MV-4-11 (cell line): ENCODE measurements around the gene RBMS1.

Experiments used
- DNase-seq: peaks from one replicate; lab custom pipeline; 2025; lab: John Stamatoyannopoulos, UW

Gene RBMS1

GRCh38 chr2:160332318-160332717 lies 161.3 kb downstream of the RBMS1 start:
- DNase-seq = peak; percentile 59

DNA sequence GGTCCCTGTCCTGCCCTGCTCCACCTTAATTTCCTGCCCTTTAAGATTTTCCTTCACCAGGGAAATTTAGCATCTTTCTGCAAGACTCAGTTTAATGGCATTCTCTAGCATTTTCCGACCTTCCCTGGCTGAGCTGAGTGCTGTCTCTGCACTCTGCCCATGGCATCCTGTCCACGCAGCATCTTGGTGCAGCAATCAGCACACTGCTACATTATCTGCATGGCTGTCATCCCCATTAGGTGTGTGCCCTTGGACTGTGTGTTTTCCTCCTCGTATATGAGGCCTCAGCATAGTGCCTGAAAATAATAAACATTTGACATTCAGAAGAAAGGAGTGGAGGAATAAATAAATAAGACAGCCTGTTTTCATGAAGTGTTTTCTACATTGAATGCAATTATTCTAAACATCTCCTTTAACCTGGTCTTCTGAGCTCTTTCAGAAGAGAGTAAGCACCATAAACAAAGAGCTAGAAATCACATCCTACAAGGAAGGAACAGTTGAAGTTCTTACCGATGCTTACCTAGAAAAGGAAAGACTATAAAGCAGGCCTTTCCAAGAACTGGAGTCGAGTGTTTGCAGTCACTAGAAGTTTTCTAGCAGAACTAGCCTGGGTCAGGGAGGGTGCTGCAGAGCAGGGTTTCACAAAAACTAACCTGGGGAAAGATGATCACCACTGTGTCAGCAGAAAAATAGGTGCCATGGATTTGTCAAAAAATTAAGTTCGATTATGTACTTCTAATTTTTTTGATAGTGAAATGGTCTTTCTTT lies 162.2 kb downstream of the RBMS1 start:
- DNase-seq = no peak

GRCh38 chr2:160328811-160329527 lies 164.6 kb downstream of the RBMS1 start:
- no peak for DNase-seq

GRCh38 chr2:160326786-160327185 lies 166.8 kb downstream of the RBMS1 start:
- peak; percentile 31 for DNase-seq

DNA sequence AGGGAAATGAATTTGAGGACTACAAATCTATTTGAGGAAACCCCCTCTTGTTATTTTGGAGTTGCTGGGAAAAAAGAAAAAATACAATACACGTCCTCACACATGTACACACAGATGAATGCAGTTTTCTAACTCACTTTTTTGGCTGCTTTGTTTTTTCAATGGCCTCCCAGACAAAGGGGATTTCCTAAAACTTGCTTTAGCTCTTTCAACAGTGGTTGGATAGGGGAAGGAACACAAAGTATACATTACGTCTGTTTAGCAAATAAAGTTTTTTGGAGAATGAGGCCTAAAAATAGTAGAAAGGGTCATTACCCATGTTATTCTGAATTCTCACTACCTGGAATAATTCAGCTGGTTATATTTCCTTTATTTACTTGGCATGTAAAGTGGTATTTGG lies 168.2 kb downstream of the RBMS1 start:
- no peak for DNase-seq

GRCh38 chr2:160324917-160325316 lies 168.7 kb downstream of the RBMS1 start:
- DNase-seq = no peak

DNA sequence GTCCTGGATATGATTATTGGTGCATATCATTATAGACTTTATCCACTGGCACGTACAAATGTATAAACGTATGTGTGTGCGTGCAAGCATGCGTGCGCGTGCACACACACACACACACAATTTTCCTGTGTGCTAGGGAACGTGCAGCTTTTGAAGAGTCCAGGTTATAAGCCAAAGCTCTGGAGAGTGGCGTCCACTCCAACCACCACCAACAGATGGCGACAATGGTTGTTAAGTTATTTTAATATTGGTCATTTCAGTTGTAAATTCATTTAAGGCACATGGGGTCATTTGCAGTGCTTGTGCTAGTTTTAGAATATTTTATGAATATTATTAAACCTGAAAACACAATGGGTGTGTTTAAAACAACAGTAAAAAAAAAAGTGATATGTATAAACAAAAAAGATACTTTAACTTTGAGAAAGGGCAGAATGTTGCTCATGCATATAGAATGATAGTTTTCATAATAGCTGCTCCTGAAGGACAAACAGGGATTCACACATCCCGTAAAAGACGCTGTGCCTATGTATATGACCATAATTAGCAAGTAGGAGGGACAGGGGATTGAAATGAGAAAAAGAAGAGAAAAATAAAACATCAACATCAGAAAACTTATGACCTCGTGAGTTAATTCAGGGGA lies 169.3 kb downstream of the RBMS1 start:
- peak; percentile 27 for DNase-seq

- no peak for DNase-seq
These were observed 171.3 kb downstream of the RBMS1 start for GRCh38 chr2:160322320-160322719.

DNA sequence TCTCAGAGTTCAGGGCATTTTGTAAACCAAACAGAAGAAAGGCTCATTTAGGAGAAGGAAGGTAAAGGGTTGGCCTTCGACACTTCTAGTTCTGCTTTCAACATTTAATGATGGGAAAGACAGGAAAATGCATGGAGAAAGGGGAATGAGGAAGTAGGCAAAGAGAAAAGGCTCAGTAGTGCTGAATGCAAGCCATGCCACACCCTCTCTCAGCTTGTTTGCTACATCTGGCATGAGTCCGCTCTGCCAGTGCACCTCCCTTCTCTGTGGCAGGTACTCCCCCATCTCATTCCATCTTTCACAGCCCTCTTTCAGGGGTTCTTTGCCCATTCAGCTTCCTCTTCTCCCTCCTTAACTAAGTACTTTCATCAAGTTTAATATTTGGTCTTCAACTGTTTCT lies 172.6 kb downstream of the RBMS1 start:
- DNase-seq = no peak

- DNase-seq = no peak
These were observed 173.9 kb downstream of the RBMS1 start for GRCh38 chr2:160319700-160320099.

GRCh38 chr2:160318218-160318617 lies 175.4 kb downstream of the RBMS1 start:
- no peak for DNase-seq

GRCh38 chr2:160317181-160318099 lies 176.2 kb downstream of the RBMS1 start:
- no peak for DNase-seq

- DNase-seq = no peak
These were observed 178.3 kb downstream of the RBMS1 start for GRCh38 chr2:160315337-160315736.

DNA sequence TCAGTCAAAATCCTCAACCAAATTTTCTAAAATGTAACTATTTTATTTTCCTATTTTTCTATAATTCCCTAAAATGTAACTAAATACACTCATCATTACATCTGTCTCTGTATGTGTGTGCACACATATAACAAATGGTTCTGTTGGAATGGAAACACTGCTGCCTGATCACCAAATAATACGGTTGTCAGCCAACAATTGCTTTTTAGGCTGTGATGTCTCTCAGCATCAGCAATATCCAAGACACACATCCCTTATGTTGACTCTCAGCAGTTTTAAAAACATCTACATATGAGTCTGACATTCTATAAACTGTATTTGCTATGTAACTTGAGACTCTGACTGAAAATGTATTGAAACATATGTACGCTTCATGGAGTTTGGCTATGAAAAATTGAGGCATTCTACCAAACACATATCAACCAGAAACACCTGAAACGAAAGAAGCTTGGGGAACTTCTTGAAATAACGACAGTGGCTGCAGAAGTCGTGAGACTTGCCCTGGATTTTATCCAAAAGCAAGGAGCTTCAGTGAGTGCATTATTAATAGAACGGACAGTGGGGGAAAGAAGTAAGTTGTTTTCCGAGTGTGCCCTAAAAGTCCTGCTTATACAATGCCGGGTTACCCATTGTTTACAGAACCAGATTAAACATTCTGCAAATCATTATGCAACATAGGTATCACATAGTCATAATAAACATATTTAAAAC lies 183.3 kb downstream of the RBMS1 start:
- DNase-seq = no peak

GRCh38 chr2:160309585-160309984 lies 184.0 kb downstream of the RBMS1 start:
- no peak for DNase-seq

DNA sequence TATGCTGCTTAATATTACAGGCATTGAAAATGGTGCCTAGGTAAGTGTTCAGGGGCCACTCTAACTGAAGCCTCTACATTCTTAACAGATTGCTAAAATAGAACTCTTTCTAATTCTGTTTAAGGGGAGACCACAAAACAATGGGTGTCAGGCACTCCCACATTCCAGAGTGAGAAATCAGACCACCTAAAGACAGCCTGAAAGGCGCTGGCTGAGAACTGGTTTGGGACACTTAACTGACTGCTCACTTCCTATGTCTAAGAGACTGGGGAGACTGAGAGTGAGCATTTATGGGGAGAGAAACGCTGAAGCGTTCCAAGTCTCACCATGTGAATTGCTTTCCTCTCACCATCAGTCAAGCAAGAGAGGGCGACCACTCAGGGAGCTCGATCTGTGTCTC lies 184.7 kb downstream of the RBMS1 start:
- no peak for DNase-seq

DNA sequence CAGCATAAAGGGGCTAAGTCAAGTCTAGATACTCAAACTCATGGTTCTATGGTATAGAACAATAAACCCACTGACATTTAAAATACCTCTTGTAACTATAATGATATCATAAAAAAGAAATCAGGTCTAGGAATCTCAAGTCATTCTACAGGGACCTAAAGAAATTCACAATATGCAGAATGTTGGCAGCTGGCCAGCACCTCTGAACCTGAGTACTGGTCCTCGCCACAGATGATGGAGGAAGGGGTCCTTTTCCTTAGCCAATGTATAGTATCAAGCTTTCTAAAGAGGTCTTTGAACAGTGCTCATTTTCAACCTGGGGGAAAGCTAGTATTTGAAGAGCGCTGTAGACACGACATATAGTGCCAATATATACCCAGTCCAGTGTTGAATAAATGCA lies 185.1 kb downstream of the RBMS1 start:
- DNase-seq = no peak

DNA sequence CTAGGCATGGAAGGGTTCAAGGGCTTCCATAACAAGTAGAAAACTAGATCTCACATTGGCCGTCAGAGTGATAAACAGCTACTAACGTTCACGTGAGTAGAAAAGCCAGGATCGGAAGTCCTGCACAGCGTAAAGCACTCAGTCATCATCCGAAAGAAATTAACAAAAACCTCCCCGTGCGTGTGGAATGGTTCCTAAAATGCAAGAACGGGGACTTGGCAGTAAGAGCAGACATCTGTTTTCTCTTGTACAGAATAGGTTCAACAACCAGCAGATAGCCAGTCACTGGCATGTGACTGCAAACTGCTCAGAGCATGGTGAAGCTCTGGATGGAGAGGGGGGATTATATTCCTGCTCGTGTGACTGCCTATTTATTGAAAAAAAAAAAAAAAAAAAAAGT lies 186.6 kb downstream of the RBMS1 start:
- DNase-seq = no peak

DNA sequence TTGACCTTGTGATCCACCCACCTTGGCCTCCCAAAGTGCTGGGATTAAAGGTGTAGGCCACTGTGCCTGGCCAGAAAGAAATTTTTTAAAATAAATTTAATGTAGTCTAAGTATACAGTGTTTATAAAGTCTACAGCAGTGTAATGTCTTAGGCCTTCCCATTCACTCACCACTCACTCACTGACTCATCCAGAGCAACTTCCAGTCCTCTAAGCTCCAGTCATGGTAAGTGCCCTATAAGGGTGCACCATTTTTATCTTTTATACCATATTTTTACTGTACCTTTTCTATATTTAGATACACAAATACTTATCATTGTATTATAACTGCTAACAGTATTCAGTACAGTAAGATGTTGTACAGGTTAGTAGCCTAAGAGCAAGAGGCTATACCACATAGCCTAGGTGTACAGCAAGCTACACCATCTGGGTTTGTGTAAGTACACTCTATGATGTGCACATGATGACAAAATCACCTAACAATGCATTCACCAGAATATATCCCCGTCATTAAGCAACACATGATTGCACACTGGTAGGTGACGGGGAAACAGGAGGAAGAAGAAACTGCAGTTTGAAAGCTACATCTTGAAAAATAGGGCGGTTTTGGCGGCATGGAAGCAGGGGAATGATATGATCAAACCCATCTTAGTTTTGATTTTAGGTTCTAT lies 188.4 kb downstream of the RBMS1 start:
- no peak for DNase-seq

GRCh38 chr2:160303527-160303926 lies 190.1 kb downstream of the RBMS1 start:
- DNase-seq = no peak

- no peak for DNase-seq
These were observed 190.5 kb downstream of the RBMS1 start for GRCh38 chr2:160303076-160303475.
